Colonic mucosa (tissue), 4 donors: Measurements from ENCODE around the gene RPS8. TPM values are rescaled to one million over a fixed set of nuclear protein-coding genes. Genes with fewer than 3 reads are reported as not detected.
A peak's percentile ranks its signal among the peaks of the same experiment; 100 is the strongest.

Experiments used
- DNase-seq: peaks from one replicate; pipeline ENCODE4 v3.0.0-alpha.2; 2020
- H3K27ac ChIP-seq: fragments of 200-600 bp; one replicate; pipeline ENCODE4 v1.8.0; 2021
- H3K27me3 ChIP-seq: fragments of 200-600 bp; one replicate; pipeline ENCODE4 v1.8.0; 2021
- H3K36me3 ChIP-seq: fragments of 200-600 bp; one replicate; pipeline ENCODE4 v1.8.0; 2021
- H3K4me1 ChIP-seq: fragments of 200-600 bp; one replicate; pipeline ENCODE4 v1.8.0; 2021; ENCODE audit warnings: mild to moderate bottlenecking
- H3K4me3 ChIP-seq: fragments of 200-600 bp; one replicate; pipeline ENCODE4 v1.8.0; 2021
- H3K9ac ChIP-seq, 2 donors: one replicate each; pipeline ENCODE4 v1.7.0; 2013; ENCODE audit warnings: control low read depth in 2 of 2, low read depth in 2 of 2, low read length in 2 of 2
- H3K9me3 ChIP-seq: fragments of 200-600 bp; one replicate; pipeline ENCODE4 v1.8.0; 2021
- intact Hi-C: fragments of 100-400 bp; cut with DNase I; formaldehyde crosslinking; loops from one replicate; pipeline ENCODE4 v1.14.1; 2022
- total RNA-seq, 2 donors: library from RNA; stranded (reverse); fragmentation: NEBNext Ultra II Directional in 1 of 2; extraction: Animal tissue kit (Norgen Biotek cat#: 25700) in 1 of 2; gene quantifications; one replicate each; pipeline ENCODE4 v1.2.1, GENCODE V29; 2021
- TF ChIP-seq, protein P1 (sequence below): fragments of 200-600 bp; IDR thresholded peaks from one replicate; pipeline ENCODE4 v1.8.0; 2022; ENCODE audit warnings: antibody characterized with exemption, mild to moderate bottlenecking
- donor health status: healthy.
- donor health status: DM: no; HTN: no; CAD: no.
- donor health status: DM: no; HTN: no; CAD: no.

RPS8 gene
- total RNA-seq, 2 donors from 2014 or later = 1,574 to 1,589 TPM

DNA sequence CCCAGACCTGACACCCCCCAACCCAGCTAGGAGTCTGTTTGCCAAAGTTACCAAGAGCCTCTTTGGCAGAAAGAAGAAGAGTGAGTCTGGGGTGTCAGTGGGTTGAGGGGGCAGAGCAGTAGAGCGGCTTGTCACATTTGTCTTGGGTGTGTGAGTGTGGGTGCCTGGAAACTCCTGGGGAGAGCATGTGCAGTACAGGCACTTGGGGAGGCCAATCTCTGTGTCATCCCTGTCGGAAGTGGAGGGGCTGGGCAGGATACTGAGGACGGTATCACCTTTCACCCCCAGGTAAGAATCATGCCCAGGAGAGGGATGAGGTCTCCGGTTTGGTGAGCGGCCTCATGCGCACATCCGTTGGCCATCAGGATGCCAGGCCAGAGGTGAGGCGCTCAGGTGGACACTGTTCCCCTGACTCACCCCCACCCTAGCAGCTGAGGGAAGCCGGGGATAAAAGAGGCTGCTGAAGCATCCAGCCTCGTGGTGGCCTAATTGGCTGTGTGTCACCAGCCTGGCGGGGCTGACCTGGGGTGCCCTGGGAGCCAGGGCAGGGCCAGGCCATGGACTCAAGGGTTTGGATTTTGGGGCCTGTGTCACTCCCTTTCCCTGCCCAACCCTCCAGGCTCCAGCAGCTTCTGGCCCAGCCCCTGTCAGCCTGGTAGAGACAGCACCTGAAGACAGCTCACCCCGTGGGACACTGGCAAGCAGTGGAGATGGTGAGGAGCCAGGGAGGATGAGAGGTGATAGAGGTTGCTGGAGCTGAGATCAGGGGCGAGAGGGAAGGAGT, 28.2 kb downstream of the RPS8 start:
- no peak for DNase-seq
- TF ChIP-seq, protein P1, sequence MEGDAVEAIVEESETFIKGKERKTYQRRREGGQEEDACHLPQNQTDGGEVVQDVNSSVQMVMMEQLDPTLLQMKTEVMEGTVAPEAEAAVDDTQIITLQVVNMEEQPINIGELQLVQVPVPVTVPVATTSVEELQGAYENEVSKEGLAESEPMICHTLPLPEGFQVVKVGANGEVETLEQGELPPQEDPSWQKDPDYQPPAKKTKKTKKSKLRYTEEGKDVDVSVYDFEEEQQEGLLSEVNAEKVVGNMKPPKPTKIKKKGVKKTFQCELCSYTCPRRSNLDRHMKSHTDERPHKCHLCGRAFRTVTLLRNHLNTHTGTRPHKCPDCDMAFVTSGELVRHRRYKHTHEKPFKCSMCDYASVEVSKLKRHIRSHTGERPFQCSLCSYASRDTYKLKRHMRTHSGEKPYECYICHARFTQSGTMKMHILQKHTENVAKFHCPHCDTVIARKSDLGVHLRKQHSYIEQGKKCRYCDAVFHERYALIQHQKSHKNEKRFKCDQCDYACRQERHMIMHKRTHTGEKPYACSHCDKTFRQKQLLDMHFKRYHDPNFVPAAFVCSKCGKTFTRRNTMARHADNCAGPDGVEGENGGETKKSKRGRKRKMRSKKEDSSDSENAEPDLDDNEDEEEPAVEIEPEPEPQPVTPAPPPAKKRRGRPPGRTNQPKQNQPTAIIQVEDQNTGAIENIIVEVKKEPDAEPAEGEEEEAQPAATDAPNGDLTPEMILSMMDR = no peak

GRCh38 chr1:44805311-44806024, 30.1 kb downstream of the RPS8 start:
- no peak overlapping the region for H3K27ac ChIP-seq
- H3K9me3 ChIP-seq = no peaks in the 10 kb centered on the region
- TF ChIP-seq, protein P1 = no peak
- no peaks in the 10 kb centered on the region for H3K27me3 ChIP-seq
- no peak overlapping the region for H3K9ac ChIP-seq
- intact Hi-C loops = no loop called here
- H3K4me1 ChIP-seq = peaks cover 36% of the 10 kb centered on the region
- peaks cover 13% of the 10 kb centered on the region for H3K36me3 ChIP-seq
- H3K4me3 ChIP-seq = no peak overlapping the region
- no peak for DNase-seq

More for the DNA sequence above, 28.2 kb downstream of the RPS8 start:
- Histone ChIP-seq H3K4me3 (no peak overlapping the region), H3K9me3 (no peaks in the 10 kb centered on the region), H3K9ac (peak overlapping the region in 1 of 2 donors; percentile 38), H3K4me1 (peaks cover 26% of the 10 kb centered on the region), H3K27me3 (no peaks in the 10 kb centered on the region), H3K27ac (no peak overlapping the region), H3K36me3 (peaks cover 13% of the 10 kb centered on the region)
- intact Hi-C loops = no loop called here

DNA sequence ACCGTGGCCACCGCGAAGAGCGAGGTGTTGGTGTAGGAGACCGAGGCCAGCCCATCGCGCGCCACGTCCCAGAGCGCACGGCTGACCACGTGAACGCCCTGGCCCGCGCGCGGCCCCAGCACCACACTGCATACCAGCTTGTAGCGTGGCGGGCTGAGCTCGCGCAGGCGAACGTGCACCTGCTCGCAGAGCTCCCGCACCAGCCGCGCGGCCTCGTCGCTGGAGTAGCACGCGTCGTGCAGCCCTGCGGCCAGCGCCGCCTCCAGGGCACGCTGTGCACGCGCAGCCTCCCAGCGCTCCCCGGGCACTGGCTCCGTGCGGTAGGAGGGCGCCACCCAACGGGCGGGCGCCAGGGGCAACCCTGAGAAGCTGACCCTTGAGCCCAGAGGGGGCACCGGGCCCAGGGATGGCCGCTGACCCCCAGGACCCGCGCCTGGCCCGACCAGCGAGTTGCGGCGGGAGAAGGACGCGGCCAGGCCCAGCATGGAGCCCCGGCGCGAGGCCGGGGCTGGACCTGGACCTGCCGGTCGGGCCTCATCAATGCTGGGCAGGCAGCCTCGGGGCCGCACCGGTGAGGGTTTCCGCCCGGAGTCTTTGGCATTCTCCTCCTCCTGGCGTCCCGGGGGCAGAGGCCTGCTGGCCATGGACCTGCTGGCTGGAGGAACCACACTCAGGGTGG, 30.8 kb downstream of the RPS8 start:
- peak overlapping the region; percentile 46 to 84 for H3K9ac ChIP-seq
- DNase-seq = no peak
- peak overlapping the region; percentile 94 for H3K27ac ChIP-seq
- intact Hi-C loops = no loop called here
- no peaks in the 10 kb centered on the region for H3K9me3 ChIP-seq
- H3K36me3 ChIP-seq = peaks cover 13% of the 10 kb centered on the region
- peaks cover 36% of the 10 kb centered on the region for H3K4me1 ChIP-seq
- TF ChIP-seq, protein P1 = no peak
- H3K27me3 ChIP-seq = no peaks in the 10 kb centered on the region
- H3K4me3 ChIP-seq = no peak overlapping the region

DNA sequence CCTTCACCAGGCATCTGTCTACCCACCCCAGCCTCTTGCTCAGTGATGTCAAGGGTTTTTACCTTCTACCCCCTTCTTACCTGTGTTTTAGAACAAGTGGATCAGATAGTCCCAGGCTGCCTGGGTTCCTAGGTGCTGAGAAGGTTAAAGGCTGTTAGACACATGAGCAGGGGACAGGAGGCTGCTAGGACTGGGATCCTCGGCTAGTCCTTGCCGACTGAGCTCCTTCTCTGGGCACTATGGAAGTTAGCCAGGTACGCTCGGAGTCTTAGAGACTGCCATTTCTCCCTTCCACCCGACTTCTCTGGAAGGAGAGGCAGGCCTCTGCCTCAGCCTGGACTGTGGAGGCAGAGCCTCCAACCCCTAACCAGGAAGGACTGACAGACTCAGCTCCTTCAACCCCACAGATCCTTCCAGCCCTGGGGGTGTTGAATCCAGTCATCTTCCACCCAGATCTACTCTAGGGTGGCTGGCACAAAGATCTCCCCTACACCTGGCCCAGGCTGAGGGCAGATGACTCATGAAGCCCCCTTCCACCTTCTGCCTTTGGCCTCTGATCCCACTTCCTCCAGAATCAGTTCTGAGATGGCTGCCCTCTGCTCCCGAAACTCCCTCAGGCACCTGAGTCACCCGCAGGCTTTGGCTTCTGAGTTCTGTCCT, 31.5 kb downstream of the RPS8 start, which contains the start of gene DYNLT4:
Gene DYNLT4 (minus strand): TSS at position 648 of the 660 bp plus-strand sequence. CDS start 683 bp downstream, outside the sequence.
- Histone ChIP-seq H3K9me3 (no peaks in the 10 kb centered on the region), H3K27ac (peak within 1 kb of the TSS; percentile 94), H3K27me3 (no peaks in the 10 kb centered on the region), H3K4me1 (peaks cover 36% of the 10 kb centered on the region), H3K9ac (peak within 1 kb of the TSS; percentile 76 to 84), H3K36me3 (peaks cover 13% of the 10 kb centered on the region), H3K4me3 (no peak within 1 kb of the TSS)
- TF ChIP-seq, protein P1 = no peak
- intact Hi-C loops = no loop called here
- no peak for DNase-seq
